WI38 (cell line): ENCODE results near the gene FBXO5.

Experiments
- H3K4me3 ChIP-seq: 2 replicates; pipeline ENCODE4 v1.5.1; 2011; ENCODE audit warnings: low read depth, mild to moderate bottlenecking, control low read depth, low read length
- TF ChIP-seq, protein P1 (sequence below): IDR thresholded peaks from 2 replicates; pipeline ENCODE4 v1.5.1; 2012; ENCODE audit warnings: low read depth, mild to moderate bottlenecking, control low read depth, low read length

FBXO5 gene

DNA sequence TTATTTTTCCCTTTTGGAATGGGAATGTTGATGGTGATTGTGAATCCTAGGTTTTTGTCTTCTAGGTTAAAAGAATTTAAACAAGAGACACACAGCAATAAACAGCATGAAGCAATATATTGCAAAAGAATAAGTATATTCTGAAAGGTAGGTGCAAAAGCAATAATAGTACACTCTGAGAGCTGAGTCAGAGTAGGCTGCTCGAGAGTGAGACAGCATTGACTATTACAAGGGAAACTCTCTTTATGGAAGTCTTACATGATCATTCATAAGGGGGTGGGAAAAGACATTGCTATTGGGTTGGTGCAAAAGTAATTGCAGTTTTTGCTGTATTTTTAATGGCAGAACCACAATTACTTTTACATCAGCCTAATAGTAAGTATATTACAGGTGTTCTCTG lies 25.0 kb downstream of the FBXO5 start:
- TF ChIP-seq, protein P1, sequence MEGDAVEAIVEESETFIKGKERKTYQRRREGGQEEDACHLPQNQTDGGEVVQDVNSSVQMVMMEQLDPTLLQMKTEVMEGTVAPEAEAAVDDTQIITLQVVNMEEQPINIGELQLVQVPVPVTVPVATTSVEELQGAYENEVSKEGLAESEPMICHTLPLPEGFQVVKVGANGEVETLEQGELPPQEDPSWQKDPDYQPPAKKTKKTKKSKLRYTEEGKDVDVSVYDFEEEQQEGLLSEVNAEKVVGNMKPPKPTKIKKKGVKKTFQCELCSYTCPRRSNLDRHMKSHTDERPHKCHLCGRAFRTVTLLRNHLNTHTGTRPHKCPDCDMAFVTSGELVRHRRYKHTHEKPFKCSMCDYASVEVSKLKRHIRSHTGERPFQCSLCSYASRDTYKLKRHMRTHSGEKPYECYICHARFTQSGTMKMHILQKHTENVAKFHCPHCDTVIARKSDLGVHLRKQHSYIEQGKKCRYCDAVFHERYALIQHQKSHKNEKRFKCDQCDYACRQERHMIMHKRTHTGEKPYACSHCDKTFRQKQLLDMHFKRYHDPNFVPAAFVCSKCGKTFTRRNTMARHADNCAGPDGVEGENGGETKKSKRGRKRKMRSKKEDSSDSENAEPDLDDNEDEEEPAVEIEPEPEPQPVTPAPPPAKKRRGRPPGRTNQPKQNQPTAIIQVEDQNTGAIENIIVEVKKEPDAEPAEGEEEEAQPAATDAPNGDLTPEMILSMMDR: no peak
- H3K4me3 ChIP-seq: no peak overlapping the region

DNA sequence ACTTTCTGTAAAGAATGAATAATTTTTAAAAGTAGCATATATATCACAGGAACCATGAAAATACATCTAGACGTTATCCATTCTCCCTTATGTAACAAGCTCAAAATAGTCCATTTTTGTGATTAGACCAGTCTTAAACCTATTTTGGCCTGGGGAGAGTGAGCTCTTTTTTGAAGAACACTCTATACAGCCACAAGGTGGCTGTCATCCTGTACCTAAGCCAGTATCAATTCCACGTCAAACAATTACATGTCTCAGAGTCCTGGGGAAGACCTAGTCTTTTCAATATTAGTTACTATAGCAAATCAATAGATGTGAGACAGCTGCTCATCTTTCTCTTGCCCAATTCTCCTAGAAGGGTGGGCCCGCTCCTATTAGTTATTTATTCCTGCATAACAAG lies 28.4 kb downstream of the FBXO5 start:
- H3K4me3 ChIP-seq: no peak overlapping the region
- TF ChIP-seq, protein P1: no peak

DNA sequence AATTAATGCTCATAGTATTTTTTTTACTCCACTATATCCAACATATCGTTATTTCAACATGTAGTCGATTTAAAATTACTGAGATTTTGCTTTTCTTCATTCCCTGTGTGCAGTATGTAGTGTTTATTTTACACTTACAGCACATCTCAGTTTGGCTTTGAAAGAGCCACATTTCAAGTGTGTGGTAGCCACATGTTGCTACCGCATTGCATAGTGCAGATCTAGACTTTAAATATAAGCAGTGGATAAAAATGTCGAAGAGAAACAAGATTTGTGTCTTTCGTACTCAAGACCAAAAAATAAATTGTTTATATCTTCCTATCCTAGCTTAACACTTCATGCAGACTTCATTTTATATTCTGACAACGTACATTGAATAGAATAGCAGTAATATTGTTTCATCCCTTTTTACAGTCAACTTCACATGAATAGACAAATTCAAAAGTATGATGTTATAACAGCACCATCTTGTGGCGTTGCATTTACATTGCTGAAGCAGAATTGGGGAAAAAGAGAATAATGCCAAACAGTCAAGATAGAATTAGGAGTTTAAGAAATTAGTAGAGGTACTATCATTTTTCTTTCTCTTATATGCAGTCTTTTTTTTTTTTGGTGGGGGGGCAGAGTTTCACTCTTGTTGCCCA lies 29.9 kb downstream of the FBXO5 start:
- H3K4me3 ChIP-seq: no peak overlapping the region
- TF ChIP-seq, protein P1: peak; percentile 24; the same call in 1 of the 2 replicates

DNA sequence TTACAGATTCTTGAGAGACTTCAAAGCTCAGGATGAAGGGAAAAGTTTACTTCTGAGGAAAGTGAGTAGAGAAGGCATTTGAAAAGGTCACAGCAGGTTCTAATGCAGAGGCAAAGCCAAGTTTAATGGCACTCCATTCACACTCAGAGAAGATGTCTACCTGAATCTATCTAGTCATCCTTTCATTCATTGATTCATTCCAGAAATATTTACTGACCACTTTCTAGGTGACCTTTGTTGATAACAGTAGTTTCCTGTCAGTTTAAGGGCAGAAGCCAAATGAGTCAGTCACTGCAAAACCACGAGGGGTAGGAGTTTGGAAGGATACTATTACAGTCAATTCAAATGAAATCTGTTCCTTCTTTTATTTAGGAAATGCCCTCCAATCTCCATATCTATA lies 30.8 kb downstream of the FBXO5 start:
- H3K4me3 ChIP-seq: no peak overlapping the region
- TF ChIP-seq, protein P1: no peak

DNA sequence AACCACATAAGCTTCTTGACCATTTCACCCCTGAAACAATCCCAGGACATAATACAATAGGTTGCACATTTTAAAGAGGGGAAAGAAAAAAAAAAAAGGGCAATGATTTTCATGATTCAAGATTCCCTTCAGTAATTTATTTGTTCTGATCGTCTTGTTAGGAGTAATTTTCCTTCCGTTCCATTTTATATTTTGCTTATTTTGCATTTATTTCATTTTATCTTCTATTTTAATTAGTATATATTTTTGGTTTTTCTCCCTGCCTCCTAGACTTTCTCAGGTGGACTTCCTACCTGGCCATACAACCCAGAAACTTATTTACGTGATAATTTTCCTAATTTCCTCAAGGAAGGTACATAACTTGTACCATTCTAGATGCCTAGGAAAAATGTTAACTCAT lies 32.6 kb downstream of the FBXO5 start:
- TF ChIP-seq, protein P1: no peak

DNA sequence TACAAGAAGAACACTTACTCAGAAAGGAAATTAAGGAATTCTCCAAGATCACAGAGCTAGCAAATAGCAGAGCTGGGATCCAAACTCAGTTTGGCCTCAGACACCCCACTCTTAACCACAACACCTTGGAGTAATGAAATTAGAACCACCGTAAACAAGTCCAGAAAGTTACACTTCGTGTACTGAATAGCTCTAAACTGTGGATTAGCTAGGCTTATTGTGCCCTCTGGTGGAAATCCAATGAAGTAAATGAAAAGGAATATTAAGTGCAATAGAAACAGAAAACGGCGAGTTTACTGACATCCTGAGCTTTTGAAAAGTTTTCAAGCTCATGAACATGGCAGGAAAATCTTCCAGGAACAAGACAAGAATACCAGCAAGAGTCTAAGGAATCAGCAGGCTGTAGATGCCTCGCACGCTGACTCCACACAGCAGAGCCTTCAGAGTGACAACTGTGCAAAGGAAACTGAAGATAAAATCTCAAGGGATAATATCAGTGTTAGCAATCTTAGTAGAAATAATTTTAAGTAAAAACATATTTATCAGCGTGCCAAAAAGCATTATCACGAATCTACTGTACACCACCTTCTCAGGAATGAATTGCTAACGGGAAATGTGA lies 34.6 kb downstream of the FBXO5 start:
- no peak overlapping the region for H3K4me3 ChIP-seq
- TF ChIP-seq, protein P1: peak; percentile 35; the same call in 1 of the 2 replicates

More for the DNA sequence above, 32.6 kb downstream of the FBXO5 start:
- no peak overlapping the region for H3K4me3 ChIP-seq

DNA sequence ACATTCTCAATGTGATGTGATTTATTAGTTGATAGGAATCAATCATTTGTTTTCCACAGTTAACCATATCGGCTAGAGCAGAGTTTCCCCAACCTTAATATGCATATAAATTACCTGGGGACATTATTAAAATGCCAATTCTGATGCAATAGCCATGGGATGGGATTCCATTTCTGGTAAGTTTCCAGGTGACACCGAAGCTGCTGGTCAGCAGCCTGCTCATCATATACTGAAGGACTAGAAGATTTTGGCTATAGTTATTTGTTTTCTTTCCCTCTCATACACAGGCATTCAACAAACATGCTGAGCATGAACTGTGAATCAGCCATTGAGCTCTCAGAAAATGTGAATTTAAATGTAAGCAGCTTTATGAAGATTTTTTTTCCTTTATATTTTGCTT lies 35.8 kb downstream of the FBXO5 start:
- TF ChIP-seq, protein P1: no peak
- H3K4me3 ChIP-seq: no peak overlapping the region
